HepG2 (cell line): ENCODE measurements around the gene CT47A7. TPM values are rescaled to one million over a fixed set of nuclear protein-coding genes. Genes with fewer than 3 reads are reported as not detected.

Experiments
- polyA plus RNA-seq, 8 experiments: library from polyadenylated mRNA; depleted of rRNA in 3 of 8; stranded (reverse) in 7 of 8; unstranded in 1 of 8; fragments of >200 nt; fragmentation: Illumina TruSeq in 4 of 8; extraction: Trizol in 4 of 8; gene quantifications; 2 replicates each; pipeline versions ENCODE4 v1.2.1 to v1.2.3, GENCODE V29; 2011 to 2016; ENCODE audit warnings: low read depth in 4 of 8, missing spikeins in 1 of 8, mixed read lengths in 1 of 8; ENCODE audit not compliant: insufficient read depth in 1 of 8
- small RNA-seq, 3 experiments: library from RNA; depleted of rRNA; stranded (forward); fragments of <200 nt; gene quantifications; one replicate each; pipeline ENCODE3, GENCODE V24; 2012; ENCODE audit warnings: low read depth in 2 of 3, low replicate concordance in 1 of 3; ENCODE audit not compliant: insufficient read length in 3 of 3, insufficient read depth in 2 of 3
- total RNA-seq, 5 experiments: library from RNA; depleted of rRNA; stranded (reverse); fragments of >200 nt; fragmentation: Illumina TruSeq; extraction: Trizol; gene quantifications; 2 replicates each; pipeline ENCODE4 v1.2.3, GENCODE V29; 2016; ENCODE audit warnings: low read depth in 1 of 5

Gene CT47A7
- total and polyA plus RNA-seq, 2 of the 13 experiments (the other 11 are each of a cell fraction or from before 2014, with no cell fraction given) = not detected

Small RNA genes lying within 50 kb of the gene (small RNA-seq; reads per million reads assigned to genes)
- gene AL670379.1 = 0 reads per million in 3 experiments
- 0 reads per million in 3 experiments for gene AL670379.10
- 0 reads per million in 3 experiments for gene AL670379.11
- gene AL670379.12 = 0 reads per million in 3 experiments
- gene AL670379.2 = 0 reads per million in 3 experiments
- gene AL670379.3 = 0 reads per million in 3 experiments
- 0 reads per million in 3 experiments for gene AL670379.4
- 0 reads per million in 3 experiments for gene AL670379.5
- gene AL670379.6 = 0 reads per million in 3 experiments
- gene AL670379.7 = 0 reads per million in 3 experiments
- 0 reads per million in 3 experiments for gene AL670379.8
- 0 reads per million in 3 experiments for gene AL670379.9

Other genes starting within 250 kb of the CT47A7 start
- not detected in 2 replicates for gene CT47B1, start 80.7 kb downstream of the CT47A7 start, total RNA-seq (2016; rRNA removed; fragmentation: Illumina TruSeq; extraction: Trizol)
- not detected in 2 replicates for gene CT47B1, start 80.7 kb downstream of the CT47A7 start, polyA plus RNA-seq (2011; rRNA removed)
- not detected in 2 replicates for gene CT47A11, start 19.4 kb downstream of the CT47A7 start, total RNA-seq (2016; rRNA removed; fragmentation: Illumina TruSeq; extraction: Trizol)
- not detected in 2 replicates for gene CT47A11, start 19.4 kb downstream of the CT47A7 start, polyA plus RNA-seq (2011; rRNA removed)
- not detected in 2 replicates for gene CT47A10, start 14.6 kb downstream of the CT47A7 start, total RNA-seq (2016; rRNA removed; fragmentation: Illumina TruSeq; extraction: Trizol)
- not detected in 2 replicates for gene CT47A10, start 14.6 kb downstream of the CT47A7 start, polyA plus RNA-seq (2011; rRNA removed)
- gene CT47A9, start 9.7 kb downstream of the CT47A7 start, total RNA-seq (2016; rRNA removed; fragmentation: Illumina TruSeq; extraction: Trizol) = not detected in 2 replicates
- not detected in 2 replicates for gene CT47A9, start 9.7 kb downstream of the CT47A7 start, polyA plus RNA-seq (2011; rRNA removed)
- gene CT47A8, start 4.9 kb downstream of the CT47A7 start, total RNA-seq (2016; rRNA removed; fragmentation: Illumina TruSeq; extraction: Trizol) = not detected in 2 replicates
- not detected in 2 replicates for gene CT47A8, start 4.9 kb downstream of the CT47A7 start, polyA plus RNA-seq (2011; rRNA removed)
- not detected in 2 replicates for gene CT47A6, start 4.9 kb upstream of the CT47A7 start, total RNA-seq (2016; rRNA removed; fragmentation: Illumina TruSeq; extraction: Trizol)
- not detected in 2 replicates for gene CT47A6, start 4.9 kb upstream of the CT47A7 start, polyA plus RNA-seq (2011; rRNA removed)
- gene CT47A5, start 9.7 kb upstream of the CT47A7 start, total RNA-seq (2016; rRNA removed; fragmentation: Illumina TruSeq; extraction: Trizol) = not detected in 2 replicates
- gene CT47A5, start 9.7 kb upstream of the CT47A7 start, polyA plus RNA-seq (2011; rRNA removed) = not detected in 2 replicates
- not detected in 2 replicates for gene CT47A4, start 14.6 kb upstream of the CT47A7 start, total RNA-seq (2016; rRNA removed; fragmentation: Illumina TruSeq; extraction: Trizol)
- gene CT47A4, start 14.6 kb upstream of the CT47A7 start, polyA plus RNA-seq (2011; rRNA removed) = not detected in 2 replicates
- not detected in 2 replicates for gene CT47A3, start 19.5 kb upstream of the CT47A7 start, total RNA-seq (2016; rRNA removed; fragmentation: Illumina TruSeq; extraction: Trizol)
- gene CT47A3, start 19.5 kb upstream of the CT47A7 start, polyA plus RNA-seq (2011; rRNA removed) = not detected in 2 replicates
- not detected in 2 replicates for gene CT47A2, start 24.3 kb upstream of the CT47A7 start, total RNA-seq (2016; rRNA removed; fragmentation: Illumina TruSeq; extraction: Trizol)
- gene CT47A2, start 24.3 kb upstream of the CT47A7 start, polyA plus RNA-seq (2011; rRNA removed) = not detected in 2 replicates
- gene CT47A1, start 29.2 kb upstream of the CT47A7 start, total RNA-seq (2016; rRNA removed; fragmentation: Illumina TruSeq; extraction: Trizol) = not detected in 2 replicates
- not detected in 2 replicates for gene CT47A1, start 29.2 kb upstream of the CT47A7 start, polyA plus RNA-seq (2011; rRNA removed)
- gene GLUD2, start 91.0 kb upstream of the CT47A7 start, total RNA-seq (2016; rRNA removed; fragmentation: Illumina TruSeq; extraction: Trizol) = 8.0 and 10.4 TPM in 2 replicates
- 2.7 and 3.4 TPM in 2 replicates for gene GLUD2, start 91.0 kb upstream of the CT47A7 start, polyA plus RNA-seq (2011; rRNA removed)